Measurements from ENCODE around the gene SLC27A2.

SLC27A2 gene

GRCh38 chr15:50232791-50233190 lies 50.8 kb downstream of the SLC27A2 start:
- no peak overlapping the region for H3K27ac ChIP-seq (ENCODE audit: insufficient read depth, low read length, poor library complexity, severe bottlenecking)
- no peak overlapping the region for H3K4me3 ChIP-seq (ENCODE audit: insufficient read depth, low read depth, low read length, poor library complexity, severe bottlenecking)
- no peaks in the 10 kb centered on the region for H3K4me1 ChIP-seq (ENCODE audit: control insufficient read depth, insufficient read depth, low read length, poor library complexity, severe bottlenecking)
- H3K9me3 ChIP-seq (ENCODE audit: control insufficient read depth, low read length): no peaks in the 10 kb centered on the region
- H3K36me3 ChIP-seq (ENCODE audit: control insufficient read depth, insufficient read depth, low read length): no peaks in the 10 kb centered on the region
- DNase-seq: no peak
- H3K27me3 ChIP-seq (replicated peaks; ENCODE audit: control insufficient read depth, insufficient read depth, low read length, poor library complexity, severe bottlenecking): no peaks in the 10 kb centered on the region

DNA sequence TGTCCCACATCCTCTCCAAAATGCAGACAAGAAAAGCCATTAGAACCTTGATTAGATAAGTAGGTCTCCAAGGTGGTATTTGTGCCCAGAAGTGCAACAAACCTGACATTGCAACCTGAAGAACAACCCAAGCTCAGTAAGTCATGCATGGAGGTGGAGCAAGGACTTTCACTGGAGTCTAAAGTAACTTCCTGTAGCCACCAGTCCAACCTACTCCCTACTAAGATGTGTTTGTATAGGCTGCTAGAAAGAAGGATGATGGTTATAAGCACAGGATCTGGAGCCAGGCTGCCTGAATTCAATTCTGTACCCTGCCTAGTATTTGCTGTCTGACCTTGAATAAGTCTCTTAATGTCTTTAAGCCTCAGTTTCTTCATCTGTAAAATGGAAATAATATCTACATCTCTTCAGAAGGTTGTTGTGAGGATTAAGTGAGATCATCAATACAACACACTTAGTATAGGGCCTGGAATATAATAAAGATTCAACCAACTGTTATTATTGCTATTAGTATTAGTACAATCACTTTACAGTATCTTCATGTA lies 51.3 kb downstream of the SLC27A2 start:
- H3K27ac ChIP-seq (ENCODE audit: insufficient read depth, low read length, poor library complexity, severe bottlenecking): no peak overlapping the region

DNA sequence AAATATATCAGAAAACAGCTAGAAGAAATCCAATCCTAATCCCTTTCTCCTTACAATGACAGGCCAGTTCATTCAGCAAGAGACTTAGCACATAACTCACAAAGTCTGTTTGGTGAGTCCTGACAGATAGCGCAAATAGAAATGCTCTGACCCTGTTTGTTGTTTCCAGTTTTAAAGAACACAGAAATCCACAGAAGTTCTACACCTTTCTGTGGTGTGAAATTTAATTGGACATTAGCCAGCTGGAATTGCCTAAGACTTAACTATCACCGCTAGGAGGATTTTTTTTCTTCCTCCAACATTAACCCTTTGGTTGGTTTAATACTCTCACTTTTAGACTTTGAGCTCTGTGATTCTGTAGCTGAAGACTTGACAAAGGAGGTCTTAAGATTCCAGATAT lies 52.8 kb downstream of the SLC27A2 start:
- H3K27me3 ChIP-seq (replicated peaks; ENCODE audit: control insufficient read depth, insufficient read depth, low read length, poor library complexity, severe bottlenecking): no peaks in the 10 kb centered on the region
- H3K4me3 ChIP-seq (ENCODE audit: insufficient read depth, low read depth, low read length, poor library complexity, severe bottlenecking): no peak overlapping the region
- no peaks in the 10 kb centered on the region for H3K9me3 ChIP-seq (ENCODE audit: control insufficient read depth, low read length)
- DNase-seq: no peak
- H3K27ac ChIP-seq (ENCODE audit: insufficient read depth, low read length, poor library complexity, severe bottlenecking): no peak overlapping the region
- H3K4me1 ChIP-seq (ENCODE audit: control insufficient read depth, insufficient read depth, low read length, poor library complexity, severe bottlenecking): no peaks in the 10 kb centered on the region
- H3K36me3 ChIP-seq (ENCODE audit: control insufficient read depth, insufficient read depth, low read length): no peaks in the 10 kb centered on the region

More for the DNA sequence above, 51.3 kb downstream of the SLC27A2 start:
- DNase-seq: no peak
- Histone ChIP-seq H3K4me1 (ENCODE audit: control insufficient read depth, insufficient read depth, low read length, poor library complexity, severe bottlenecking) (no peaks in the 10 kb centered on the region), H3K4me3 (ENCODE audit: insufficient read depth, low read depth, low read length, poor library complexity, severe bottlenecking) (no peak overlapping the region), H3K36me3 (ENCODE audit: control insufficient read depth, insufficient read depth, low read length) (no peaks in the 10 kb centered on the region), H3K9me3 (ENCODE audit: control insufficient read depth, low read length) (no peaks in the 10 kb centered on the region), H3K27me3 (replicated peaks; ENCODE audit: control insufficient read depth, insufficient read depth, low read length, poor library complexity, severe bottlenecking) (no peaks in the 10 kb centered on the region)

DNA sequence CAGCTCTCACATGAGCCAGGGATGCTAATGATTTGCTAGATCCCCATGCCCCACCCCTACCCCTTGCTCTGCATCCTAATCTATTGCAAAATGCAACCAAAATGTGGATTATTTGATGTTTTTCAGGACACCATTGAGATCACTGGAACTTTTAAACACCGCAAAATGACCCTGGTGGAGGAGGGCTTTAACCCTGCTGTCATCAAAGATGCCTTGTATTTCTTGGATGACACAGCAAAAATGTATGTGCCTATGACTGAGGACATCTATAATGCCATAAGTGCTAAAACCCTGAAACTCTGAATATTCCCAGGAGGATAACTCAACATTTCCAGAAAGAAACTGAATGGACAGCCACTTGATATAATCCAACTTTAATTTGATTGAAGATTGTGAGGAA lies 53.8 kb downstream of the SLC27A2 start:
- DNase-seq: no peak
- H3K27me3 ChIP-seq (replicated peaks; ENCODE audit: control insufficient read depth, insufficient read depth, low read length, poor library complexity, severe bottlenecking): no peaks in the 10 kb centered on the region
- no peak overlapping the region for H3K4me3 ChIP-seq (ENCODE audit: insufficient read depth, low read depth, low read length, poor library complexity, severe bottlenecking)
- no peaks in the 10 kb centered on the region for H3K9me3 ChIP-seq (ENCODE audit: control insufficient read depth, low read length)
- no peaks in the 10 kb centered on the region for H3K4me1 ChIP-seq (ENCODE audit: control insufficient read depth, insufficient read depth, low read length, poor library complexity, severe bottlenecking)
- no peaks in the 10 kb centered on the region for H3K36me3 ChIP-seq (ENCODE audit: control insufficient read depth, insufficient read depth, low read length)
- no peak overlapping the region for H3K27ac ChIP-seq (ENCODE audit: insufficient read depth, low read length, poor library complexity, severe bottlenecking)

DNA sequence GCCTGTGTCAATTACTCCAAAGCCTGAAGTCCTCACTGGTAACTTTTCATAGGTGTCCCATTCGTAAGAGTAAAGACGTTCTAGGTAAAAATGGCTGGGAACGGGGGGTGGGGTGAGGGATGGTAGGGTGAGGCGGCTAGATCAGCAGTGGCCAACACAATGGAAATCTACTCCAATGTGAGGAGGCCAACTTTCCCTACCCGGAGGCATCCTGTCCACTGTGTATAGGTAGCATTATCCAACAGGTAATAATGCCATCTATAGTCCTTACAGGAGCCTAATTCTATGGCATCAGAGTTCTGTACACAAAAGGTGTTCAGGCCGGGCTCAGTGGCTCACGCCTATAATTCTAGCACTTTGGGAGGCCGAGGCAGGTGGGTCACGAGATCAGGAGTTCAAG lies 54.4 kb downstream of the SLC27A2 start:
- Histone ChIP-seq H3K4me3 (ENCODE audit: insufficient read depth, low read depth, low read length, poor library complexity, severe bottlenecking) (no peak overlapping the region), H3K27ac (ENCODE audit: insufficient read depth, low read length, poor library complexity, severe bottlenecking) (no peak overlapping the region), H3K4me1 (ENCODE audit: control insufficient read depth, insufficient read depth, low read length, poor library complexity, severe bottlenecking) (no peaks in the 10 kb centered on the region), H3K36me3 (ENCODE audit: control insufficient read depth, insufficient read depth, low read length) (no peaks in the 10 kb centered on the region), H3K9me3 (ENCODE audit: control insufficient read depth, low read length) (no peaks in the 10 kb centered on the region), H3K27me3 (replicated peaks; ENCODE audit: control insufficient read depth, insufficient read depth, low read length, poor library complexity, severe bottlenecking) (no peaks in the 10 kb centered on the region)
- no peak for DNase-seq

GRCh38 chr15:50238255-50238654 lies 56.3 kb downstream of the SLC27A2 start:
- no peak overlapping the region for H3K27ac ChIP-seq (ENCODE audit: insufficient read depth, low read length, poor library complexity, severe bottlenecking)
- H3K36me3 ChIP-seq (ENCODE audit: control insufficient read depth, insufficient read depth, low read length): no peaks in the 10 kb centered on the region
- DNase-seq: no peak
- no peaks in the 10 kb centered on the region for H3K4me1 ChIP-seq (ENCODE audit: control insufficient read depth, insufficient read depth, low read length, poor library complexity, severe bottlenecking)
- H3K4me3 ChIP-seq (ENCODE audit: insufficient read depth, low read depth, low read length, poor library complexity, severe bottlenecking): no peak overlapping the region
- H3K9me3 ChIP-seq (ENCODE audit: control insufficient read depth, low read length): no peaks in the 10 kb centered on the region
- no peaks in the 10 kb centered on the region for H3K27me3 ChIP-seq (replicated peaks; ENCODE audit: control insufficient read depth, insufficient read depth, low read length, poor library complexity, severe bottlenecking)

DNA sequence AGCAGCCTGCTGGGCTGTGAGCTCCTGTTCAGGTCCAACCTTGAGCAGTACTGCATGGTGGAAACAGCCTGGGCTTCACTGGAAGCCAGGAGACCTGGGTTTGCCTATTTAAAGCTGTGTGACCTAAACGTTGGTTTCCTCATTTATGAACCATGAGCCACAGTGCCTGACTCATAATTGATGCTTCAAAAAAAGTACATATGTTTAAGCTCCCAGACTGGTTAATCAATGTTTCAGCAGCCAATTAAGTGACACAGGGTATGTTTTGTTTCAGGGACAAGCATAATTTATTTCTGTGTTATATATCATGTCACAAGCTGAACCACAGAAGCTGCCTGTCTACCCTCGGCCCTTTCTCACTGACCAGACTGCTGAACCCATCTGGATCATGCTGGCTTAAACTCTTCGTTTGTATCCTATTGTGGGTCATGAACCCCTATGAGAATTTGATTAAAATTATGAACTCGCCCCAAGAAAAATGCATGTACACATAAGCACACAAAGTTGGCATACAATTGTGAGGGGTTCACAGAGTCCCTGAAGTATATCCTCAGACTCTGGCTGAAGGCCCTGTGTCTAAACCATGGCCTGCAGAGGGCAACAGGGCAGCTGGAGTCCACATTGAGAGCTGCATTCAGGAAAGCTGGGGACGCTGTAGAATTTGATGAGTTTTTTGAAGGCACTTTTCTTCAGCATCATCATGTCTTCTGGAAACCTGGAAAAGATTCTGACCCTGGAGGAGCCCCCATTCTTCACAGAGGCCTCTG lies 59.9 kb downstream of the SLC27A2 start:
- Histone ChIP-seq H3K27me3 (replicated peaks; ENCODE audit: control insufficient read depth, insufficient read depth, low read length, poor library complexity, severe bottlenecking) (no peaks in the 10 kb centered on the region), H3K4me3 (ENCODE audit: insufficient read depth, low read depth, low read length, poor library complexity, severe bottlenecking) (no peak overlapping the region), H3K36me3 (ENCODE audit: control insufficient read depth, insufficient read depth, low read length) (no peaks in the 10 kb centered on the region), H3K4me1 (ENCODE audit: control insufficient read depth, insufficient read depth, low read length, poor library complexity, severe bottlenecking) (no peaks in the 10 kb centered on the region), H3K9me3 (ENCODE audit: control insufficient read depth, low read length) (no peaks in the 10 kb centered on the region), H3K27ac (ENCODE audit: insufficient read depth, low read length, poor library complexity, severe bottlenecking) (no peak overlapping the region)
- no peak for DNase-seq

DNA sequence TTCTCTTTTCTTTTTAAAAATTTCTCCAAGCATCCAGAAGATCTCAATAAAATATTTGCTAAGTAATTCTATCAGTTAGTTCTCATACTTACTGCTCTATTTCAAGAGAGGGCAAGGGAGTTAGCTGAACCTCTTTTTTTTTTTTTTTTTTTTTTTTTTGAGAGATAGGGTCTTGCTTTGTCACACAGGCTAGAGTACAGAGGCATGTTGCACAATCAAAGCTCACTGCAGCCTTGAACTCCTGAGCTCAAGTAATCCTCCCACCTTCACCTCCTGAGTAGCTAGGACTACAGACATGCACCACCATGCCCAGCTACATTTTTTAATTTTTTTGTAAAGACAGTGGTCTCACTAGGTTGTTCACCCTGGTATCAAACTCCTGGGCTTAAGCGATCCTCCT lies 62.2 kb downstream of the SLC27A2 start:
- no peak for DNase-seq
- H3K27me3 ChIP-seq (replicated peaks; ENCODE audit: control insufficient read depth, insufficient read depth, low read length, poor library complexity, severe bottlenecking): no peaks in the 10 kb centered on the region
- H3K4me1 ChIP-seq (ENCODE audit: control insufficient read depth, insufficient read depth, low read length, poor library complexity, severe bottlenecking): peaks cover 4% of the 10 kb centered on the region
- H3K9me3 ChIP-seq (ENCODE audit: control insufficient read depth, low read length): no peaks in the 10 kb centered on the region
- no peak overlapping the region for H3K4me3 ChIP-seq (ENCODE audit: insufficient read depth, low read depth, low read length, poor library complexity, severe bottlenecking)
- H3K36me3 ChIP-seq (ENCODE audit: control insufficient read depth, insufficient read depth, low read length): no peaks in the 10 kb centered on the region
- H3K27ac ChIP-seq (ENCODE audit: insufficient read depth, low read length, poor library complexity, severe bottlenecking): no peak overlapping the region

- Histone ChIP-seq H3K4me1 (ENCODE audit: control insufficient read depth, insufficient read depth, low read length, poor library complexity, severe bottlenecking) (peaks cover 4% of the 10 kb centered on the region), H3K9me3 (ENCODE audit: control insufficient read depth, low read length) (no peaks in the 10 kb centered on the region), H3K27me3 (replicated peaks; ENCODE audit: control insufficient read depth, insufficient read depth, low read length, poor library complexity, severe bottlenecking) (no peaks in the 10 kb centered on the region), H3K4me3 (ENCODE audit: insufficient read depth, low read depth, low read length, poor library complexity, severe bottlenecking) (no peak overlapping the region), H3K36me3 (ENCODE audit: control insufficient read depth, insufficient read depth, low read length) (no peaks in the 10 kb centered on the region), H3K27ac (ENCODE audit: insufficient read depth, low read length, poor library complexity, severe bottlenecking) (no peak overlapping the region)
- DNase-seq: no peak
These were observed 63.1 kb downstream of the SLC27A2 start for GRCh38 chr15:50244959-50245624.

DNA sequence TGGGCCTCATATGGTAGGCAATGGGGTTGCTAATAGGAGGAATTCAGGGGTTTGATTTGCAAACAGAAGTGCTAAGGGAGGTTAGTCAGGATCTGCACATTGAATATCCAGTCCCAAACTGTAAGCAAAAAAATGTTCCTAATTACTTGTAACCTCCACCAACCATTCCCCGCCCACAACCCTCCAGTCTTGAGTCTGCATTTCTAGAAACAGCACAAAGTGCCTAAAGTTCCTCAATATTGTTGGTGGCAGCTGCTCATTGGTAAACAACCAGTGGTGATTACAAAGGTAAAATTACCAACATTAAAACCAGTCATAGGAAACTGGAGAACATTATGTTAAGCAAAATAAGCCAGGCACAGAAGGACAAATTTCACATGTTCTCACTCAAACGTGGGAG lies 64.6 kb downstream of the SLC27A2 start:
- no peaks in the 10 kb centered on the region for H3K27me3 ChIP-seq (replicated peaks; ENCODE audit: control insufficient read depth, insufficient read depth, low read length, poor library complexity, severe bottlenecking)
- H3K27ac ChIP-seq (ENCODE audit: insufficient read depth, low read length, poor library complexity, severe bottlenecking): no peak overlapping the region
- H3K4me1 ChIP-seq (ENCODE audit: control insufficient read depth, insufficient read depth, low read length, poor library complexity, severe bottlenecking): peaks cover 4% of the 10 kb centered on the region
- H3K9me3 ChIP-seq (ENCODE audit: control insufficient read depth, low read length): no peaks in the 10 kb centered on the region
- no peaks in the 10 kb centered on the region for H3K36me3 ChIP-seq (ENCODE audit: control insufficient read depth, insufficient read depth, low read length)
- DNase-seq: no peak
- no peak overlapping the region for H3K4me3 ChIP-seq (ENCODE audit: insufficient read depth, low read depth, low read length, poor library complexity, severe bottlenecking)

Data from effector memory CD4-positive, alpha-beta T cell (primary cell).